GM12878 (cell line): ENCODE data around the gene PUM2. TPM values are rescaled to one million over a fixed set of nuclear protein-coding genes. Genes with fewer than 3 reads are reported as not detected.
A peak's percentile ranks its signal among the peaks of the same experiment; 100 is the strongest.

Experiments
- BACH1 ChIP-seq: fragments of 450-650 bp; IDR thresholded peaks from 2 replicates; pipeline ENCODE4 v1.6.1; 2017; ENCODE audit warnings: mild to moderate bottlenecking, borderline replicate concordance
- BHLHE40 ChIP-seq, 2 experiments: fragments of 450-650 bp in 1 of 2; IDR thresholded peaks; 2 replicates each; pipeline ENCODE4 v1.6.1; 2011 to 2017; ENCODE audit warnings: low read depth in 2 of 2, borderline replicate concordance in 1 of 2, improper control_type of control experiment in 1 of 2, low read length in 1 of 2, mild to moderate bottlenecking in 1 of 2
- CBX5 ChIP-seq: sonication (generic); IDR thresholded peaks from 2 replicates; pipeline ENCODE4 v1.6.1; 2016; ENCODE audit warnings: low read depth, moderate library complexity, mild to moderate bottlenecking, inconsistent platforms
- CEBPB ChIP-seq, 2 experiments: fragments of 150-350 bp in 1 of 2; IDR thresholded peaks; 2 replicates each; pipeline ENCODE4 v1.6.1; 2012 to 2014; ENCODE audit warnings: low read depth in 2 of 2, low read length in 2 of 2, borderline replicate concordance in 1 of 2, inconsistent platforms in 1 of 2
- CHD4 ChIP-seq: fragments of 200-600 bp; sonication (generic); IDR thresholded peaks from 2 replicates; pipeline ENCODE4 v1.6.1; 2016; ENCODE audit warnings: mild to moderate bottlenecking
- FOS ChIP-seq: IDR thresholded peaks from 3 replicates; pipeline ENCODE4 v1.6.1; 2011; ENCODE audit warnings: borderline replicate concordance; ENCODE audit not compliant: insufficient read length; ENCODE audit errors: extremely low read depth
- FOXM1 ChIP-seq: IDR thresholded peaks from 2 replicates; pipeline ENCODE4 v1.6.1; 2012; ENCODE audit warnings: low read depth, mild to moderate bottlenecking, inconsistent platforms, low read length, moderate library complexity
- GATAD2B ChIP-seq: fragments of 450-650 bp; conservative IDR thresholded peaks from 2 replicates; pipeline ENCODE4 v1.6.1; 2017; ENCODE audit warnings: low read depth, mild to moderate bottlenecking, moderate library complexity
- HDAC6 ChIP-seq: fragments of 200-600 bp; sonication (generic); IDR thresholded peaks from one replicate; pipeline ENCODE4 v1.8.0; 2017; ENCODE audit warnings: antibody characterized with exemption; ENCODE audit not compliant: unreplicated experiment
- IKZF1 ChIP-seq: fragments of 450-650 bp; conservative IDR thresholded peaks from 2 replicates; pipeline ENCODE4 v1.6.1; 2017; ENCODE audit warnings: antibody characterized with exemption, mild to moderate bottlenecking
- IKZF2 ChIP-seq, 2 experiments: fragments of 450-650 bp; IDR thresholded peaks; 2 replicates each; pipeline ENCODE4 v1.6.1; 2017; ENCODE audit warnings: mild to moderate bottlenecking in 2 of 2, moderate library complexity in 2 of 2
- JUNB ChIP-seq: IDR thresholded peaks from 2 replicates; pipeline ENCODE4 v1.6.1; 2016; ENCODE audit warnings: antibody characterized with exemption, mild to moderate bottlenecking
- KAT2A ChIP-seq: conservative IDR thresholded peaks from 2 replicates; pipeline ENCODE4 v1.6.1; 2011; ENCODE audit warnings: low read depth, low read length; ENCODE audit not compliant: control insufficient read depth
- LARP7 ChIP-seq: fragments of 450-650 bp; IDR thresholded peaks from 2 replicates; pipeline ENCODE4 v1.6.1; 2017; ENCODE audit warnings: mild to moderate bottlenecking
- NR2C2 ChIP-seq: IDR thresholded peaks from 2 replicates; pipeline ENCODE4 v1.6.1; 2011; ENCODE audit warnings: borderline replicate concordance, low read depth; ENCODE audit not compliant: control insufficient read depth, insufficient read length
- NRF1 ChIP-seq: conservative IDR thresholded peaks from 2 replicates; pipeline ENCODE4 v1.6.1; 2011; ENCODE audit warnings: mild to moderate bottlenecking, low read depth, low read length, improper control_type of control experiment
- RFX5 ChIP-seq: IDR thresholded peaks from 2 replicates; pipeline ENCODE4 v1.6.1; 2011; ENCODE audit warnings: low read depth, low read length, improper control_type of control experiment
- RUNX3 ChIP-seq: IDR thresholded peaks from 2 replicates; pipeline ENCODE4 v1.6.1; 2012; ENCODE audit warnings: low read length, inconsistent platforms
- SMAD1 ChIP-seq: fragments of 450-650 bp; IDR thresholded peaks from 2 replicates; pipeline ENCODE4 v1.6.1; 2018; ENCODE audit warnings: mild to moderate bottlenecking, low read depth; ENCODE audit not compliant: partially characterized antibody
- SMAD5 ChIP-seq: IDR thresholded peaks from 2 replicates; pipeline ENCODE4 v1.6.1; 2016; ENCODE audit warnings: antibody characterized with exemption, low read depth
- SPI1 ChIP-seq: IDR thresholded peaks from 2 replicates; pipeline ENCODE4 v1.6.1; 2011; ENCODE audit warnings: low read depth, mild to moderate bottlenecking, low read length, moderate library complexity, borderline replicate concordance; ENCODE audit not compliant: insufficient read depth
- TARDBP ChIP-seq: IDR thresholded peaks from 2 replicates; pipeline ENCODE4 v1.6.1; 2016; ENCODE audit warnings: borderline replicate concordance
- TCF3 ChIP-seq: IDR thresholded peaks from 2 replicates; pipeline ENCODE4 v1.6.1; 2012; ENCODE audit warnings: low read depth, mild to moderate bottlenecking, low read length, borderline replicate concordance; ENCODE audit not compliant: insufficient read depth
- ZBED1 ChIP-seq: IDR thresholded peaks from 2 replicates; pipeline ENCODE4 v1.6.1; 2016; ENCODE audit warnings: borderline replicate concordance
- ZNF384 ChIP-seq: IDR thresholded peaks from 2 replicates; pipeline ENCODE4 v1.6.1; 2012; ENCODE audit warnings: low read depth, mild to moderate bottlenecking, low read length, improper control_type of control experiment, borderline replicate concordance
- ZNF622 ChIP-seq: fragments of 450-650 bp; IDR thresholded peaks from 2 replicates; pipeline ENCODE4 v1.6.1; 2017; ENCODE audit warnings: mild to moderate bottlenecking, inconsistent platforms
- polyA plus RNA-seq, 11 experiments: library from polyadenylated mRNA; depleted of rRNA in 4 of 11; unstranded in 6 of 11; stranded (reverse) in 5 of 11; fragments of >200 nt; fragmentation: Nextera tagmentation in 4 of 11; fragmentation: Illumina TruSeq in 1 of 11; extraction: Ambion mirVana in 4 of 11; extraction: Trizol in 1 of 11; gene quantifications; 1 replicate in 1 of 11; 2 replicates in 10 of 11; pipeline versions ENCODE4 v1.2.1 to v1.2.3, GENCODE V29; 2011 to 2016; ENCODE audit warnings: inconsistent platforms in 2 of 11, missing spikeins in 2 of 11, low read depth in 1 of 11
- total RNA-seq, 4 experiments: library from RNA; depleted of rRNA in 3 of 4; stranded (reverse); fragments of >200 nt in 3 of 4; fragmentation: Illumina TruSeq in 1 of 4; extraction: Trizol in 1 of 4; gene quantifications; 2 replicates each; pipeline versions ENCODE4 v1.2.1 to v1.2.3, GENCODE V29; 2013 to 2021
- TF ChIP-seq, protein P1 (sequence below): IDR thresholded peaks from 2 replicates; pipeline ENCODE4 v1.6.1; 2012; ENCODE audit warnings: mild to moderate bottlenecking, low read depth, low read length
- TF ChIP-seq, protein P2 (sequence below): fragments of 150-350 bp; IDR thresholded peaks from 2 replicates; pipeline ENCODE4 v1.6.1; 2014; ENCODE audit warnings: mild to moderate bottlenecking, low read depth, low read length

Gene PUM2
- total and polyA plus RNA-seq, 10 of the 15 experiments (the other 5 are each of a cell fraction or from before 2014, with no cell fraction given), result 14.5 to 87.6 (median 29.4) TPM

DNA sequence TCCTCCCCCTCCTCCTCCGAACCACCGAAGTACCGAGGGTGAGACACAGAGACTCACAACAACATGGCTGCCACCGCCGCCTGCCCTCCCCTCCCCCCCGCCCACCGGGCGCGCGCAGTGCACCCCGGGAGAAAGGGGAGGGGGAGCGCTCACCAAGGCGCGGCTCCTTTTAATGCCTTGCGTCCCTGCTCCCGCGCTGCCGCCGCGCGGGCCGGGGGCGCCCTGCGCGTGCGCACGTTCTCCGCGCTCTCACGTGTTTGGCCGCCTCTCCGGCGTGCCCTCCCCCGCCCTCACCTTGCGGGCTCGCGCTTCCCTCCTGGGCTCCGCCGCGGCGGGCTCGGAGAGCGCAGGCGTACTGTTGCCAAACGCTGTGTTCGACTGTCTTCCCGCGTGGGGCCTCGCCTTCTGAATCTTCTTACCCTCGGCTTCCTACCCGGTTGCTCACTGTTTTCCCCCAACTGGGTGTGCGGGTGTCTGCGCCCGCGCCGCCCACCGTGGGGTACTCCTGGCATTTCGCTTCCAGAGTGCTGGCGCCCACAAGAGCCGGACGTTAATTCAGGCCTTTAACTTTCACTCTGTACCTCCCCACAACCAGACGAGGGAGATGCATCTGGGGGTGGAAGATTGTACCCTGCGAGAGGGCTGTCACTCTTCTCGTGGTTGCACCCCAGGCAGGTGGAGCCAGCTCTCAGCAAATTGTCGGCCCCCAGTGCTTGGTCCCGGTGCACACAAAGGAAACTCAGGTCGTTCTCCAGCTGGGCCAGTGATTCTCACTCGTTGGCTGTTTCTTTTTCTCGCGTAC is at the start of gene PUM2 (continued):
- TF ChIP-seq ZNF384 (no peak), ZBED1 (no peak), JUNB (no peak), GATAD2B (peak; percentile 81; the same call in 1 of the 2 replicates), SMAD1 (no peak), RUNX3 (peak; percentile 51; the same call in 1 of the 2 replicates), TCF3 (0 out of 2 replicates have a peak, but pooled peaks have one; percentile 12), SPI1 (peak; percentile 57; the same call in 1 of the 2 replicates), CBX5 (peak; percentile 89; the same call in 1 of the 2 replicates), RFX5 (no peak), BACH1 (no peak), FOS (no peak), ZNF622 (no peak), BHLHE40 (IDR thresholded peaks at IDR 0.05; ENCODE audit: borderline replicate concordance in 1 of 2, low read depth in 2 of 2, low read length in 1 of 2) (peak; percentile 98 to 99), TARDBP (peak; percentile 16; the same call in 1 of the 2 replicates), CEBPB (IDR thresholded peaks at IDR 0.05; ENCODE audit: borderline replicate concordance in 1 of 2, low read depth in 2 of 2, low read length in 2 of 2) (no peak), HDAC6 (peak; percentile 63), SMAD5 (peak; percentile 63; the same call in 1 of the 2 replicates), IKZF2 (IDR thresholded peaks at IDR 0.05) (peak; percentile 36 to 65; a peak in 2 of 4 replicates), NRF1 (peak; percentile 95), CHD4 (no peak), FOXM1 (no peak), LARP7 (peak; percentile 93), IKZF1 (peak; percentile 77), KAT2A (no peak), NR2C2 (no peak)
- TF ChIP-seq, protein P1, sequence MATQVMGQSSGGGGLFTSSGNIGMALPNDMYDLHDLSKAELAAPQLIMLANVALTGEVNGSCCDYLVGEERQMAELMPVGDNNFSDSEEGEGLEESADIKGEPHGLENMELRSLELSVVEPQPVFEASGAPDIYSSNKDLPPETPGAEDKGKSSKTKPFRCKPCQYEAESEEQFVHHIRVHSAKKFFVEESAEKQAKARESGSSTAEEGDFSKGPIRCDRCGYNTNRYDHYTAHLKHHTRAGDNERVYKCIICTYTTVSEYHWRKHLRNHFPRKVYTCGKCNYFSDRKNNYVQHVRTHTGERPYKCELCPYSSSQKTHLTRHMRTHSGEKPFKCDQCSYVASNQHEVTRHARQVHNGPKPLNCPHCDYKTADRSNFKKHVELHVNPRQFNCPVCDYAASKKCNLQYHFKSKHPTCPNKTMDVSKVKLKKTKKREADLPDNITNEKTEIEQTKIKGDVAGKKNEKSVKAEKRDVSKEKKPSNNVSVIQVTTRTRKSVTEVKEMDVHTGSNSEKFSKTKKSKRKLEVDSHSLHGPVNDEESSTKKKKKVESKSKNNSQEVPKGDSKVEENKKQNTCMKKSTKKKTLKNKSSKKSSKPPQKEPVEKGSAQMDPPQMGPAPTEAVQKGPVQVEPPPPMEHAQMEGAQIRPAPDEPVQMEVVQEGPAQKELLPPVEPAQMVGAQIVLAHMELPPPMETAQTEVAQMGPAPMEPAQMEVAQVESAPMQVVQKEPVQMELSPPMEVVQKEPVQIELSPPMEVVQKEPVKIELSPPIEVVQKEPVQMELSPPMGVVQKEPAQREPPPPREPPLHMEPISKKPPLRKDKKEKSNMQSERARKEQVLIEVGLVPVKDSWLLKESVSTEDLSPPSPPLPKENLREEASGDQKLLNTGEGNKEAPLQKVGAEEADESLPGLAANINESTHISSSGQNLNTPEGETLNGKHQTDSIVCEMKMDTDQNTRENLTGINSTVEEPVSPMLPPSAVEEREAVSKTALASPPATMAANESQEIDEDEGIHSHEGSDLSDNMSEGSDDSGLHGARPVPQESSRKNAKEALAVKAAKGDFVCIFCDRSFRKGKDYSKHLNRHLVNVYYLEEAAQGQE, result no peak
- TF ChIP-seq, protein P2, sequence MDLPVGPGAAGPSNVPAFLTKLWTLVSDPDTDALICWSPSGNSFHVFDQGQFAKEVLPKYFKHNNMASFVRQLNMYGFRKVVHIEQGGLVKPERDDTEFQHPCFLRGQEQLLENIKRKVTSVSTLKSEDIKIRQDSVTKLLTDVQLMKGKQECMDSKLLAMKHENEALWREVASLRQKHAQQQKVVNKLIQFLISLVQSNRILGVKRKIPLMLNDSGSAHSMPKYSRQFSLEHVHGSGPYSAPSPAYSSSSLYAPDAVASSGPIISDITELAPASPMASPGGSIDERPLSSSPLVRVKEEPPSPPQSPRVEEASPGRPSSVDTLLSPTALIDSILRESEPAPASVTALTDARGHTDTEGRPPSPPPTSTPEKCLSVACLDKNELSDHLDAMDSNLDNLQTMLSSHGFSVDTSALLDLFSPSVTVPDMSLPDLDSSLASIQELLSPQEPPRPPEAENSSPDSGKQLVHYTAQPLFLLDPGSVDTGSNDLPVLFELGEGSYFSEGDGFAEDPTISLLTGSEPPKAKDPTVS, result no peak
